HepG2 (cell line): ENCODE data around the gene GPC6. TPM values are rescaled to one million over a fixed set of nuclear protein-coding genes. Genes with fewer than 3 reads are reported as not detected.

Experiments
- ARID5B ChIP-seq: IDR thresholded peaks from 2 replicates; pipeline ENCODE4 v1.4.0; 2020; ENCODE audit warnings: mild to moderate bottlenecking, missing genetic modification reagents
- FOXK2 ChIP-seq: fragments of 450-650 bp; IDR thresholded peaks from 2 replicates; pipeline ENCODE4 v1.6.1; 2016
- IRX3 ChIP-seq: sonication (generic); formaldehyde crosslinking; IDR thresholded peaks from 2 replicates; pipeline ENCODE4 v1.8.1; 2023; ENCODE audit warnings: mild to moderate bottlenecking, low read depth, missing genetic modification reagents, borderline replicate concordance
- POLR2A ChIP-seq, 2 experiments: IDR thresholded peaks; 2 replicates each; pipeline ENCODE4 v1.6.1; 2011; ENCODE audit warnings: low read depth in 2 of 2, low read length in 2 of 2, mild to moderate bottlenecking in 1 of 2, moderate library complexity in 1 of 2; ENCODE audit not compliant: insufficient read depth in 1 of 2
- SAFB2 ChIP-seq: sonication (generic); formaldehyde crosslinking; IDR thresholded peaks from 2 replicates; pipeline ENCODE4 v1.5.1; 2020; ENCODE audit warnings: missing genetic modification reagents, low read depth, mild to moderate bottlenecking, borderline replicate concordance
- YEATS2 ChIP-seq: sonication (generic); formaldehyde crosslinking; IDR thresholded peaks from 2 replicates; pipeline ENCODE4 v1.4.0; 2020; ENCODE audit warnings: missing genetic modification reagents, borderline replicate concordance
- ZFP36 ChIP-seq: fragments of 150-350 bp; IDR thresholded peaks from 2 replicates; pipeline ENCODE4 v1.6.1; 2018; ENCODE audit warnings: borderline replicate concordance, low read length, low read depth; ENCODE audit not compliant: partially characterized antibody
- ZKSCAN5 ChIP-seq: sonication (generic); formaldehyde crosslinking; IDR thresholded peaks from 2 replicates; pipeline ENCODE4 v1.5.1; 2020; ENCODE audit warnings: mild to moderate bottlenecking, missing genetic modification reagents
- ZNF362 ChIP-seq: sonication (generic); formaldehyde crosslinking; IDR thresholded peaks from 2 replicates; pipeline ENCODE4 v1.4.0; 2020; ENCODE audit warnings: missing genetic modification reagents, mild to moderate bottlenecking, borderline replicate concordance
- ZNF383 ChIP-seq: sonication (generic); formaldehyde crosslinking; IDR thresholded peaks from 2 replicates; pipeline ENCODE4 v1.4.0; 2020; ENCODE audit warnings: missing genetic modification reagents, mild to moderate bottlenecking, borderline replicate concordance
- ZNF562 ChIP-seq: sonication (generic); formaldehyde crosslinking; IDR thresholded peaks from 2 replicates; pipeline ENCODE4 v1.8.0; 2022; ENCODE audit warnings: missing genetic modification reagents, borderline replicate concordance
- ZNF713 ChIP-seq: sonication (generic); formaldehyde crosslinking; IDR thresholded peaks from 2 replicates; pipeline ENCODE4 v1.4.0; 2020; ENCODE audit warnings: mild to moderate bottlenecking, missing genetic modification reagents
- polyA plus RNA-seq, 8 experiments: library from polyadenylated mRNA; depleted of rRNA in 3 of 8; stranded (reverse) in 7 of 8; unstranded in 1 of 8; fragments of >200 nt; fragmentation: Illumina TruSeq in 4 of 8; extraction: Trizol in 4 of 8; gene quantifications; 2 replicates each; pipeline versions ENCODE4 v1.2.1 to v1.2.3, GENCODE V29; 2011 to 2016; ENCODE audit warnings: low read depth in 4 of 8, missing spikeins in 1 of 8, mixed read lengths in 1 of 8; ENCODE audit not compliant: insufficient read depth in 1 of 8
- total RNA-seq, 5 experiments: library from RNA; depleted of rRNA; stranded (reverse); fragments of >200 nt; fragmentation: Illumina TruSeq; extraction: Trizol; gene quantifications; 2 replicates each; pipeline ENCODE4 v1.2.3, GENCODE V29; 2016; ENCODE audit warnings: low read depth in 1 of 5
- TF ChIP-seq, protein P1 (sequence below): sonication (generic); formaldehyde crosslinking; conservative IDR thresholded peaks from 2 replicates; pipeline ENCODE4 v1.4.0; 2020; ENCODE audit warnings: mild to moderate bottlenecking, missing genetic modification reagents, moderate library complexity
- TF ChIP-seq, protein P2 (sequence below): sonication (generic); formaldehyde crosslinking; IDR thresholded peaks from 2 replicates; pipeline ENCODE4 v1.9.0; 2021; ENCODE audit warnings: missing genetic modification reagents, borderline replicate concordance

The GPC6 gene
- total and polyA plus RNA-seq, 2 of the 13 experiments (the other 11 are each of a cell fraction or from before 2014, with no cell fraction given), result 24.5 to 33.9 TPM

- TF ChIP-seq ARID5B (peak; percentile 26; the same call in 1 of the 2 replicates), IRX3 (CRISPR knock-in tag) (no peak), ZNF713 (CRISPR knock-in tag) (no peak), ZNF562 (no peak), ZFP36 (no peak), YEATS2 (no peak), FOXK2 (no peak), POLR2A (IDR thresholded peaks at IDR 0.05; ENCODE audit: insufficient read depth in 1 of 2, low read depth in 2 of 2, low read length in 2 of 2) (no peak), SAFB2 (CRISPR knock-in tag) (no peak), ZNF383 (no peak), ZNF362 (CRISPR knock-in tag) (peak; percentile 68), ZKSCAN5 (CRISPR knock-in tag) (no peak)
- TF ChIP-seq, protein P1, sequence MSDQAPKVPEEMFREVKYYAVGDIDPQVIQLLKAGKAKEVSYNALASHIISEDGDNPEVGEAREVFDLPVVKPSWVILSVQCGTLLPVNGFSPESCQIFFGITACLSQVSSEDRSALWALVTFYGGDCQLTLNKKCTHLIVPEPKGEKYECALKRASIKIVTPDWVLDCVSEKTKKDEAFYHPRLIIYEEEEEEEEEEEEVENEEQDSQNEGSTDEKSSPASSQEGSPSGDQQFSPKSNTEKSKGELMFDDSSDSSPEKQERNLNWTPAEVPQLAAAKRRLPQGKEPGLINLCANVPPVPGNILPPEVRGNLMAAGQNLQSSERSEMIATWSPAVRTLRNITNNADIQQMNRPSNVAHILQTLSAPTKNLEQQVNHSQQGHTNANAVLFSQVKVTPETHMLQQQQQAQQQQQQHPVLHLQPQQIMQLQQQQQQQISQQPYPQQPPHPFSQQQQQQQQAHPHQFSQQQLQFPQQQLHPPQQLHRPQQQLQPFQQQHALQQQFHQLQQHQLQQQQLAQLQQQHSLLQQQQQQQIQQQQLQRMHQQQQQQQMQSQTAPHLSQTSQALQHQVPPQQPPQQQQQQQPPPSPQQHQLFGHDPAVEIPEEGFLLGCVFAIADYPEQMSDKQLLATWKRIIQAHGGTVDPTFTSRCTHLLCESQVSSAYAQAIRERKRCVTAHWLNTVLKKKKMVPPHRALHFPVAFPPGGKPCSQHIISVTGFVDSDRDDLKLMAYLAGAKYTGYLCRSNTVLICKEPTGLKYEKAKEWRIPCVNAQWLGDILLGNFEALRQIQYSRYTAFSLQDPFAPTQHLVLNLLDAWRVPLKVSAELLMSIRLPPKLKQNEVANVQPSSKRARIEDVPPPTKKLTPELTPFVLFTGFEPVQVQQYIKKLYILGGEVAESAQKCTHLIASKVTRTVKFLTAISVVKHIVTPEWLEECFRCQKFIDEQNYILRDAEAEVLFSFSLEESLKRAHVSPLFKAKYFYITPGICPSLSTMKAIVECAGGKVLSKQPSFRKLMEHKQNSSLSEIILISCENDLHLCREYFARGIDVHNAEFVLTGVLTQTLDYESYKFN (CRISPR knock-in tag), result peak; percentile 45
- TF ChIP-seq, protein P2, sequence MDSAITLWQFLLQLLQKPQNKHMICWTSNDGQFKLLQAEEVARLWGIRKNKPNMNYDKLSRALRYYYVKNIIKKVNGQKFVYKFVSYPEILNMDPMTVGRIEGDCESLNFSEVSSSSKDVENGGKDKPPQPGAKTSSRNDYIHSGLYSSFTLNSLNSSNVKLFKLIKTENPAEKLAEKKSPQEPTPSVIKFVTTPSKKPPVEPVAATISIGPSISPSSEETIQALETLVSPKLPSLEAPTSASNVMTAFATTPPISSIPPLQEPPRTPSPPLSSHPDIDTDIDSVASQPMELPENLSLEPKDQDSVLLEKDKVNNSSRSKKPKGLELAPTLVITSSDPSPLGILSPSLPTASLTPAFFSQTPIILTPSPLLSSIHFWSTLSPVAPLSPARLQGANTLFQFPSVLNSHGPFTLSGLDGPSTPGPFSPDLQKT (CRISPR knock-in tag), result no peak
Observed at GRCh38 chr13:93231867-93232266, 5.3 kb downstream of the GPC6 start (continued).
